ENCODE measurements around the gene CCIN. TPM values are rescaled to one million over a fixed set of nuclear protein-coding genes. Genes with fewer than 3 reads are reported as not detected.

Gene CCIN
- total and polyA plus RNA-seq, 3 experiments from 2014 or later: 0.14 TPM; not detected in 2

GRCh38 chr9:36208521-36209253, 39.5 kb downstream of the CCIN start:
- peak overlapping the region; percentile 17 to 84 (median 62) for H3K27ac Mint-ChIP-seq
- Histone ChIP-seq H3K9me3 (ENCODE audit: low read length) (no peaks in the 10 kb centered on the region), H3K4me1 (ENCODE audit: insufficient read depth, low read length) (peaks cover 27% of the 10 kb centered on the region), H3K27ac (ENCODE audit: low read depth, low read length) (no peak overlapping the region), H3K27me3 (ENCODE audit: insufficient read depth, low read length, poor library complexity, severe bottlenecking) (no peaks in the 10 kb centered on the region), H3K36me3 (ENCODE audit: insufficient read depth, low read length) (peaks cover 64% of the 10 kb centered on the region), H3K4me3 (ENCODE audit: low read length) (no peak overlapping the region)
- ChIA-PET CTCF (interaction anchor here (1.1 kb wide), 1 partner anchor 18 kb away, joined by 3 read pairs; the partner anchor contains the start of gene CLTA), POLR2A (no interaction called here)
- DNase-seq: no peak
- H3K36me3 Mint-ChIP-seq: peaks cover 0 to 98% (median 27%) of the 10 kb centered on the region in 3 donors
- no peaks in the 10 kb centered on the region for H3K9me3 Mint-ChIP-seq
- peaks cover 0 to 2% of the 10 kb centered on the region in 2 donors for H3K27me3 Mint-ChIP-seq
- peaks cover 40 to 70% (median 69%) of the 10 kb centered on the region in 3 donors for H3K4me1 Mint-ChIP-seq
- H3K4me3 Mint-ChIP-seq: no peak overlapping the region

GRCh38 chr9:36210722-36211121, 41.5 kb downstream of the CCIN start:
- H3K9me3 ChIP-seq (ENCODE audit: low read length): no peaks in the 10 kb centered on the region
- no peak for DNase-seq
- peaks cover 31% of the 10 kb centered on the region for H3K4me1 ChIP-seq (ENCODE audit: insufficient read depth, low read length)
- H3K27me3 Mint-ChIP-seq: peaks cover 0 to 2% of the 10 kb centered on the region in 2 donors
- peaks cover 48% of the 10 kb centered on the region for H3K36me3 ChIP-seq (ENCODE audit: insufficient read depth, low read length)
- H3K4me1 Mint-ChIP-seq: peaks cover 40 to 78% (median 74%) of the 10 kb centered on the region in 3 donors
- no peaks in the 10 kb centered on the region for H3K9me3 Mint-ChIP-seq
- no peak overlapping the region for H3K4me3 ChIP-seq (ENCODE audit: low read length)
- H3K4me3 Mint-ChIP-seq: no peak overlapping the region
- no peak overlapping the region for H3K27ac ChIP-seq (ENCODE audit: low read depth, low read length)
- H3K27me3 ChIP-seq (ENCODE audit: insufficient read depth, low read length, poor library complexity, severe bottlenecking): no peaks in the 10 kb centered on the region
- H3K27ac Mint-ChIP-seq: peak overlapping the region in 6 of 8 donors; percentile 14 to 75 (median 40)
- ChIA-PET POLR2A (no interaction called here), CTCF (interaction anchor here (1.5 kb wide), 1 partner anchor 42 kb away, joined by 3 read pairs; no protein-coding TSS in a partner anchor)
- peaks cover 0 to 96% (median 20%) of the 10 kb centered on the region in 3 donors for H3K36me3 Mint-ChIP-seq

GRCh38 chr9:36211510-36211909, 42.3 kb downstream of the CCIN start:
- Mint-ChIP-seq H3K36me3 (peaks cover 0 to 92% (median 18%) of the 10 kb centered on the region in 3 donors), H3K4me1 (peaks cover 40 to 76% (median 74%) of the 10 kb centered on the region in 3 donors), H3K27me3 (peaks cover 0 to 2% of the 10 kb centered on the region in 2 donors), H3K9me3 (no peaks in the 10 kb centered on the region), H3K4me3 (no peak overlapping the region), H3K27ac (peak overlapping the region in 6 of 8 donors; percentile 10 to 75 (median 28))
- ChIA-PET CTCF (no interaction called here), POLR2A (no interaction called here)
- no peaks in the 10 kb centered on the region for H3K9me3 ChIP-seq (ENCODE audit: low read length)
- no peak overlapping the region for H3K4me3 ChIP-seq (ENCODE audit: low read length)
- H3K27ac ChIP-seq (ENCODE audit: low read depth, low read length): no peak overlapping the region
- H3K4me1 ChIP-seq (ENCODE audit: insufficient read depth, low read length): peaks cover 37% of the 10 kb centered on the region
- DNase-seq: no peak
- peaks cover 44% of the 10 kb centered on the region for H3K36me3 ChIP-seq (ENCODE audit: insufficient read depth, low read length)
- H3K27me3 ChIP-seq (ENCODE audit: insufficient read depth, low read length, poor library complexity, severe bottlenecking): no peaks in the 10 kb centered on the region

GRCh38 chr9:36213387-36213786, 44.2 kb downstream of the CCIN start:
- Histone ChIP-seq H3K9me3 (ENCODE audit: low read length) (no peaks in the 10 kb centered on the region), H3K36me3 (ENCODE audit: insufficient read depth, low read length) (peaks cover 35% of the 10 kb centered on the region), H3K27me3 (ENCODE audit: insufficient read depth, low read length, poor library complexity, severe bottlenecking) (no peaks in the 10 kb centered on the region), H3K27ac (ENCODE audit: low read depth, low read length) (no peak overlapping the region), H3K4me3 (ENCODE audit: low read length) (no peak overlapping the region), H3K4me1 (ENCODE audit: insufficient read depth, low read length) (peaks cover 32% of the 10 kb centered on the region)
- peaks cover 0 to 92% (median 15%) of the 10 kb centered on the region in 3 donors for H3K36me3 Mint-ChIP-seq
- H3K9me3 Mint-ChIP-seq: no peaks in the 10 kb centered on the region
- ChIA-PET POLR2A (no interaction called here), CTCF (interaction anchor here (1.3 kb wide), 1 partner anchor 23 kb away, joined by 5 read pairs; the partner anchor contains the start of gene CLTA)
- H3K27me3 Mint-ChIP-seq: no peaks in the 10 kb centered on the region
- peak overlapping the region in 7 of 8 donors; percentile 11 to 92 (median 57) for H3K27ac Mint-ChIP-seq
- peaks cover 40 to 70% (median 69%) of the 10 kb centered on the region in 3 donors for H3K4me1 Mint-ChIP-seq
- H3K4me3 Mint-ChIP-seq: no peak overlapping the region
- DNase-seq: no peak

GRCh38 chr9:36213989-36214388, 44.8 kb downstream of the CCIN start:
- no peak for DNase-seq
- ChIA-PET POLR2A (no interaction called here), CTCF (no interaction called here)
- H3K27me3 ChIP-seq (ENCODE audit: insufficient read depth, low read length, poor library complexity, severe bottlenecking): no peaks in the 10 kb centered on the region
- no peak overlapping the region for H3K4me3 ChIP-seq (ENCODE audit: low read length)
- peaks cover 29% of the 10 kb centered on the region for H3K36me3 ChIP-seq (ENCODE audit: insufficient read depth, low read length)
- H3K36me3 Mint-ChIP-seq: peaks cover 0 to 92% (median 17%) of the 10 kb centered on the region in 3 donors
- peaks cover 26% of the 10 kb centered on the region for H3K4me1 ChIP-seq (ENCODE audit: insufficient read depth, low read length)
- H3K9me3 Mint-ChIP-seq: no peaks in the 10 kb centered on the region
- H3K4me3 Mint-ChIP-seq: no peak overlapping the region
- peak overlapping the region in 2 of 8 donors; percentile 33 to 47 for H3K27ac Mint-ChIP-seq
- H3K4me1 Mint-ChIP-seq: peaks cover 44 to 70% (median 69%) of the 10 kb centered on the region in 3 donors
- no peak overlapping the region for H3K27ac ChIP-seq (ENCODE audit: low read depth, low read length)
- H3K9me3 ChIP-seq (ENCODE audit: low read length): no peaks in the 10 kb centered on the region
- no peaks in the 10 kb centered on the region for H3K27me3 Mint-ChIP-seq

GRCh38 chr9:36214571-36214970, 45.4 kb downstream of the CCIN start:
- Mint-ChIP-seq H3K4me1 (peaks cover 41 to 69% (median 67%) of the 10 kb centered on the region in 3 donors), H3K27me3 (no peaks in the 10 kb centered on the region), H3K27ac (peak overlapping the region in 6 of 8 donors; percentile 39 to 72 (median 48)), H3K4me3 (no peak overlapping the region), H3K36me3 (peaks cover 0 to 92% (median 15%) of the 10 kb centered on the region in 3 donors), H3K9me3 (no peaks in the 10 kb centered on the region)
- ChIA-PET CTCF (no interaction called here), POLR2A (no interaction called here)
- Histone ChIP-seq H3K4me3 (ENCODE audit: low read length) (no peak overlapping the region), H3K4me1 (ENCODE audit: insufficient read depth, low read length) (peaks cover 22% of the 10 kb centered on the region), H3K9me3 (ENCODE audit: low read length) (no peaks in the 10 kb centered on the region), H3K27ac (ENCODE audit: low read depth, low read length) (no peak overlapping the region), H3K36me3 (ENCODE audit: insufficient read depth, low read length) (peaks cover 25% of the 10 kb centered on the region), H3K27me3 (ENCODE audit: insufficient read depth, low read length, poor library complexity, severe bottlenecking) (no peaks in the 10 kb centered on the region)
- DNase-seq: no peak

- Mint-ChIP-seq H3K9me3 (peaks cover 0 to 3% (median 1%) of the 10 kb centered on the region in 5 donors), H3K27ac (peak overlapping the region; percentile 12 to 84 (median 50)), H3K4me3 (no peak overlapping the region), H3K27me3 (no peaks in the 10 kb centered on the region), H3K36me3 (peaks cover 6 to 88% (median 12%) of the 10 kb centered on the region in 3 donors), H3K4me1 (peaks cover 30 to 50% (median 47%) of the 10 kb centered on the region in 3 donors)
- Histone ChIP-seq H3K36me3 (ENCODE audit: insufficient read depth, low read length) (peaks cover 21% of the 10 kb centered on the region), H3K27ac (ENCODE audit: low read depth, low read length) (no peak overlapping the region), H3K9me3 (ENCODE audit: low read length) (peaks cover 1% of the 10 kb centered on the region), H3K4me3 (ENCODE audit: low read length) (no peak overlapping the region), H3K4me1 (ENCODE audit: insufficient read depth, low read length) (peaks cover 17% of the 10 kb centered on the region), H3K27me3 (ENCODE audit: insufficient read depth, low read length, poor library complexity, severe bottlenecking) (no peaks in the 10 kb centered on the region)
- CTCF ChIA-PET: no interaction called here
- DNase-seq: no peak
- POLR2A ChIA-PET: no interaction called here
These were observed 48.2 kb downstream of the CCIN start for GRCh38 chr9:36217256-36217968.

- peaks cover 7% of the 10 kb centered on the region for H3K9me3 ChIP-seq (ENCODE audit: low read length)
- H3K4me3 ChIP-seq (ENCODE audit: low read length): no peak overlapping the region
- DNase-seq: no peak
- no peak overlapping the region for H3K27ac ChIP-seq (ENCODE audit: low read depth, low read length)
- peak overlapping the region; percentile 12 to 87 (median 58) for H3K27ac Mint-ChIP-seq
- peaks cover 29 to 44% (median 44%) of the 10 kb centered on the region in 3 donors for H3K4me1 Mint-ChIP-seq
- POLR2A ChIA-PET: no interaction called here
- H3K36me3 ChIP-seq (ENCODE audit: insufficient read depth, low read length): peaks cover 21% of the 10 kb centered on the region
- H3K4me3 Mint-ChIP-seq: no peak overlapping the region
- H3K9me3 Mint-ChIP-seq: peaks cover 0 to 7% (median 4%) of the 10 kb centered on the region in 5 donors
- H3K27me3 ChIP-seq (ENCODE audit: insufficient read depth, low read length, poor library complexity, severe bottlenecking): no peaks in the 10 kb centered on the region
- CTCF ChIA-PET: no interaction called here
- H3K4me1 ChIP-seq (ENCODE audit: insufficient read depth, low read length): peaks cover 17% of the 10 kb centered on the region
- peaks cover 12 to 88% (median 18%) of the 10 kb centered on the region in 3 donors for H3K36me3 Mint-ChIP-seq
- no peaks in the 10 kb centered on the region for H3K27me3 Mint-ChIP-seq
These were observed 48.8 kb downstream of the CCIN start for GRCh38 chr9:36218011-36218410.

All from CD8-positive, alpha-beta memory T cell (primary cell).